ENCODE results near the gene GPR161. TPM values are rescaled to one million over a fixed set of nuclear protein-coding genes. Genes with fewer than 3 reads are reported as not detected.

GPR161 gene
- total and polyA plus RNA-seq, 2 donors (not counting 1 experiment from before 2014, with no cell fraction given) = 0.07 to 0.22 TPM

DNA sequence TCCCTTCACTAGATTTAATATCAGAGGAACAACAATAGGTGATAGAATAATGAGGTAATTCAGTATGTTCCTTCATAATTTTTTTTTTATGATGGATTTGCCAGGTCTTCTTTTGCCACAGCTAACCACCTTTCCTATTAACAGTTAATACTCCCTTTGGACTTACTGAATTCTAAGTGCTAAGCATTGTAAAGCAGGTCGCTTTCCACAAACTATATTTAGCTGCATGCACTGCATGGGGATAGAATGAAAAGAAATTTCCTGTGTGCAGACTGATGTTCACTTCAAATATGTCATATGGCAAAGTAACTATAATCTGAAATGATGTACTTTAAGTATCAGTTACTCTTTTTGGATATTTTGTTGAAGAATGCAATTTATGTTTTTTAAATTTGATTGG, 85.8 kb downstream of the GPR161 start:
- intact Hi-C loops (cut with micrococcal nuclease) = no loop called here
- Histone ChIP-seq H4K20me1 (ENCODE audit: control insufficient read depth, insufficient read depth, low read length, poor library complexity, severe bottlenecking) (no peaks in the 10 kb centered on the region), H3K27me3 (replicated peaks in 1 of 4; ENCODE audit: control extremely low read depth in 1 of 4, control insufficient read depth in 3 of 4, insufficient read depth in 4 of 4, low read length in 3 of 4) (no peaks in the 10 kb centered on the region), H3K36me3 (replicated peaks in 1 of 2; ENCODE audit: control extremely low read depth in 1 of 2, control insufficient read depth in 1 of 2, extremely low read depth in 1 of 2, insufficient read depth in 2 of 2, low read length in 1 of 2) (peaks cover 0 to 13% of the 10 kb centered on the region in 2 experiments), H3K4me3 (ENCODE audit: control extremely low read depth in 1 of 5, extremely low read depth in 1 of 5, insufficient read depth in 1 of 5, low read depth in 2 of 5, low read length in 4 of 5) (no peak overlapping the region), H3K4me1 (ENCODE audit: control insufficient read depth in 2 of 2, insufficient read depth in 2 of 2, low read length in 2 of 2) (peaks cover 7% of the 10 kb centered on the region in 2 donors), H3K4me2 (replicated peaks; ENCODE audit: low read depth, low read length, poor library complexity, severe bottlenecking) (no peak overlapping the region), H3K27ac (ENCODE audit: low read length in 2 of 2) (no peak overlapping the region), H3K9ac (ENCODE audit: low read length) (no peak overlapping the region), H3K9me3 (ENCODE audit: control extremely low read depth in 1 of 3, control insufficient read depth in 2 of 3, insufficient read depth in 1 of 3, low read length in 2 of 3) (no peaks in the 10 kb centered on the region), H3K79me2 (ENCODE audit: control insufficient read depth, insufficient read depth, low read length) (no peaks in the 10 kb centered on the region), H2AFZ (ENCODE audit: insufficient read depth, low read depth, low read length, poor library complexity, severe bottlenecking) (no peak overlapping the region)
- no peaks in the 10 kb centered on the region for H3K27me3 Mint-ChIP-seq
- ChIA-PET CTCF (no interaction called here), POLR2A (interaction anchor here (0.9 kb wide), 1 partner anchor 114 kb away, joined by 3 read pairs; the partner anchor contains the start of genes DCAF6 and MPC2)
- H3K4me3 Mint-ChIP-seq = no peak overlapping the region
- no CpG with 5 or more reads among the region's 1 CpG for WGBS (ENCODE audit: insufficient coverage)
- H3K4me1 Mint-ChIP-seq = peaks cover 4% of the 10 kb centered on the region
- no peaks in the 10 kb centered on the region for H3K9me3 Mint-ChIP-seq (ENCODE audit: insufficient read depth)
- no peak for ATAC-seq (ENCODE audit: low read depth)
- no peak for TF ChIP-seq EZH2 (IDR thresholded peaks at IDR 0.05; ENCODE audit: borderline replicate concordance, insufficient read depth, low read depth, low read length, poor library complexity, severe bottlenecking)
- TF ChIP-seq, protein P1, sequence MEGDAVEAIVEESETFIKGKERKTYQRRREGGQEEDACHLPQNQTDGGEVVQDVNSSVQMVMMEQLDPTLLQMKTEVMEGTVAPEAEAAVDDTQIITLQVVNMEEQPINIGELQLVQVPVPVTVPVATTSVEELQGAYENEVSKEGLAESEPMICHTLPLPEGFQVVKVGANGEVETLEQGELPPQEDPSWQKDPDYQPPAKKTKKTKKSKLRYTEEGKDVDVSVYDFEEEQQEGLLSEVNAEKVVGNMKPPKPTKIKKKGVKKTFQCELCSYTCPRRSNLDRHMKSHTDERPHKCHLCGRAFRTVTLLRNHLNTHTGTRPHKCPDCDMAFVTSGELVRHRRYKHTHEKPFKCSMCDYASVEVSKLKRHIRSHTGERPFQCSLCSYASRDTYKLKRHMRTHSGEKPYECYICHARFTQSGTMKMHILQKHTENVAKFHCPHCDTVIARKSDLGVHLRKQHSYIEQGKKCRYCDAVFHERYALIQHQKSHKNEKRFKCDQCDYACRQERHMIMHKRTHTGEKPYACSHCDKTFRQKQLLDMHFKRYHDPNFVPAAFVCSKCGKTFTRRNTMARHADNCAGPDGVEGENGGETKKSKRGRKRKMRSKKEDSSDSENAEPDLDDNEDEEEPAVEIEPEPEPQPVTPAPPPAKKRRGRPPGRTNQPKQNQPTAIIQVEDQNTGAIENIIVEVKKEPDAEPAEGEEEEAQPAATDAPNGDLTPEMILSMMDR (IDR thresholded peaks at IDR 0.05) = no peak
- no peak overlapping the region for H3K27ac Mint-ChIP-seq
- DNase-seq = no peak

DNA sequence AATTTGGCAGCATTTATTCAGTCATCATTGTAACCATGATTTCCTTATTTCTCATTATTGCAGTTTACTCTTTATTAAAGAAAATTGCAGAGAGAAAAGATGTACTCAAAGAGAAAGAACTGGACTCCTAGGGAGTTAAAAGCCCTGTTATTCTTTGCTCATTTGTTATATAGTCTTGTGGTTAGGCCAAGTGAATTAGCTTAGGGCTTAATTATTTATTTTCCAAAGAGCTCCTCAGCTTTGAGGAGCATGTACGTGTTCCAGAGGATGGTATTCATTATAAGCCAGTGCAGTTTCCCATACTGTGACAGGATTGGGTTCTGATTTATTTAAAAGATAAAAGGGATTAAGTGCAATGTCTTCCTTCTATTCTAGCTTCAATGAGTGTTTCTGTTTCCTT, 86.4 kb downstream of the GPR161 start:
- H4K20me1 ChIP-seq (ENCODE audit: control insufficient read depth, insufficient read depth, low read length, poor library complexity, severe bottlenecking) = no peaks in the 10 kb centered on the region
- Mint-ChIP-seq H3K4me3 (no peak overlapping the region), H3K4me1 (peaks cover 4% of the 10 kb centered on the region), H3K9me3 (ENCODE audit: insufficient read depth) (no peaks in the 10 kb centered on the region), H3K27ac (no peak overlapping the region), H3K27me3 (no peaks in the 10 kb centered on the region)
- no peak for TF ChIP-seq EZH2 (IDR thresholded peaks at IDR 0.05; ENCODE audit: borderline replicate concordance, insufficient read depth, low read depth, low read length, poor library complexity, severe bottlenecking)
- TF ChIP-seq, protein P1 (IDR thresholded peaks at IDR 0.05) = no peak
- H2AFZ ChIP-seq (ENCODE audit: insufficient read depth, low read depth, low read length, poor library complexity, severe bottlenecking) = no peak overlapping the region
- H3K4me1 ChIP-seq (ENCODE audit: control insufficient read depth in 2 of 2, insufficient read depth in 2 of 2, low read length in 2 of 2) = peaks cover 7% of the 10 kb centered on the region in 2 donors
- no peak overlapping the region for H3K27ac ChIP-seq (ENCODE audit: low read length in 2 of 2)
- ChIA-PET POLR2A (no interaction called here), CTCF (no interaction called here)
- no peaks in the 10 kb centered on the region for H3K27me3 ChIP-seq (replicated peaks in 1 of 4; ENCODE audit: control extremely low read depth in 1 of 4, control insufficient read depth in 3 of 4, insufficient read depth in 4 of 4, low read length in 3 of 4)
- no peak for DNase-seq
- H3K9me3 ChIP-seq (ENCODE audit: control extremely low read depth in 1 of 3, control insufficient read depth in 2 of 3, insufficient read depth in 1 of 3, low read length in 2 of 3) = no peaks in the 10 kb centered on the region
- H3K36me3 ChIP-seq (replicated peaks in 1 of 2; ENCODE audit: control extremely low read depth in 1 of 2, control insufficient read depth in 1 of 2, extremely low read depth in 1 of 2, insufficient read depth in 2 of 2, low read length in 1 of 2) = peaks cover 0 to 13% of the 10 kb centered on the region in 2 experiments
- H3K4me3 ChIP-seq (ENCODE audit: control extremely low read depth in 1 of 5, extremely low read depth in 1 of 5, insufficient read depth in 1 of 5, low read depth in 2 of 5, low read length in 4 of 5) = no peak overlapping the region
- no peak overlapping the region for H3K4me2 ChIP-seq (replicated peaks; ENCODE audit: low read depth, low read length, poor library complexity, severe bottlenecking)
- no peak overlapping the region for H3K9ac ChIP-seq (ENCODE audit: low read length)
- no peak for ATAC-seq (ENCODE audit: low read depth)
- WGBS (ENCODE audit: insufficient coverage) = no CpG with 5 or more reads among the region's 1 CpG
- intact Hi-C loops (cut with micrococcal nuclease) = no loop called here
- H3K79me2 ChIP-seq (ENCODE audit: control insufficient read depth, insufficient read depth, low read length) = no peaks in the 10 kb centered on the region
